ENCODE data around the gene ITFG1.
"Not testable (repeated sequence)": the region's sequence is repeated elsewhere in the genome, so short reads cannot be mapped to it uniquely, and the experiment has no call there.

The ITFG1 gene

GRCh38 chr16:47160422-47160821 is 300.4 kb downstream of the ITFG1 start:
- DNase-seq = no peak

- no peak for DNase-seq
Measured at GRCh38 chr16:47158992-47159391, 301.9 kb downstream of the ITFG1 start.

- no peak for DNase-seq
Measured at GRCh38 chr16:47156680-47157215, 304.1 kb downstream of the ITFG1 start.

- DNase-seq = not testable (repeated sequence)
Measured at GRCh38 chr16:47152501-47152900, 308.4 kb downstream of the ITFG1 start.

GRCh38 chr16:47150067-47150466 is 310.8 kb downstream of the ITFG1 start:
- DNase-seq = no peak

GRCh38 chr16:47144559-47144877 is 316.3 kb downstream of the ITFG1 start:
- DNase-seq = no peak

GRCh38 chr16:47143677-47144558 is 316.9 kb downstream of the ITFG1 start, which contains the start of gene NETO2:
NETO2 (minus strand) TSS chr16:47143945; CDS start chr16:47143612, 333 bp downstream.
- peak in 31 of 56 donors; percentile 10 to 63 (median 39) for DNase-seq

GRCh38 chr16:47142821-47143676 is 317.8 kb downstream of the ITFG1 start:
- DNase-seq = peak in 22 of 56 donors; percentile 9 to 62 (median 36)

GRCh38 chr16:47142486-47142820 is 318.4 kb downstream of the ITFG1 start:
- DNase-seq = no peak

GRCh38 chr16:47141773-47142485 is 318.9 kb downstream of the ITFG1 start:
- DNase-seq = peak in 51 of 56 donors; percentile 30 to 89 (median 73)

- DNase-seq = no peak
Measured at GRCh38 chr16:47140686-47141085, 320.2 kb downstream of the ITFG1 start.

GRCh38 chr16:47139561-47140185 is 321.2 kb downstream of the ITFG1 start:
- DNase-seq = no peak

- DNase-seq = not testable (repeated sequence)
Measured at GRCh38 chr16:47137925-47138324, 322.9 kb downstream of the ITFG1 start.

- DNase-seq = no peak
Measured at GRCh38 chr16:47136099-47136842, 324.6 kb downstream of the ITFG1 start.

GRCh38 chr16:47134550-47134949 is 326.3 kb downstream of the ITFG1 start:
- DNase-seq = no peak

- no peak for DNase-seq
Measured at GRCh38 chr16:47132308-47132707, 328.6 kb downstream of the ITFG1 start.

GRCh38 chr16:47129755-47130435 is 331.0 kb downstream of the ITFG1 start:
- DNase-seq = no peak

- no peak for DNase-seq
Measured at GRCh38 chr16:47127541-47127940, 333.3 kb downstream of the ITFG1 start.

GRCh38 chr16:47125757-47126156 is 335.1 kb downstream of the ITFG1 start:
- DNase-seq = no peak

- DNase-seq = no peak
Measured at GRCh38 chr16:47113130-47113529, 347.7 kb downstream of the ITFG1 start.
